ENCODE measurements around the gene PIEZO2.

DNA sequence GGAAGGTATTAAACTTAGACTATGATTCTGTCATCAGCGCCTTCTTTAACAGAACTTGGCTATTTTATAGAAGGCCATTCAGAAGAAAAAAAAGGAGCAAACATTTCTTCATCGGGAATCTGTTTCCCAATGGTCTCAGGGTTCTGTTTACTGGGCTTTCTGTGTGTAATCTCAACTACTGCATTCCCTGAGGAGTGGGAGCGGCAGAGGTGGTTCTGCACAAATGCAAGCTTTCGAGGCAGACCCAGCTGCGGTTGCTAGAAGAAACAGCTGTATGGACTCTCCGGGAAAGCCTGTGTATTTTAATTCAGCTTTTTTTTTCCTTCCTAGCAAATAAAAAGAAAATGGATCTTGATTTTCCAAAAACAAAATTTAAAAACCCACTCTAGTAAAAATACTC is 372.9 kb downstream of the PIEZO2 start:
- TF ChIP-seq, protein P1, sequence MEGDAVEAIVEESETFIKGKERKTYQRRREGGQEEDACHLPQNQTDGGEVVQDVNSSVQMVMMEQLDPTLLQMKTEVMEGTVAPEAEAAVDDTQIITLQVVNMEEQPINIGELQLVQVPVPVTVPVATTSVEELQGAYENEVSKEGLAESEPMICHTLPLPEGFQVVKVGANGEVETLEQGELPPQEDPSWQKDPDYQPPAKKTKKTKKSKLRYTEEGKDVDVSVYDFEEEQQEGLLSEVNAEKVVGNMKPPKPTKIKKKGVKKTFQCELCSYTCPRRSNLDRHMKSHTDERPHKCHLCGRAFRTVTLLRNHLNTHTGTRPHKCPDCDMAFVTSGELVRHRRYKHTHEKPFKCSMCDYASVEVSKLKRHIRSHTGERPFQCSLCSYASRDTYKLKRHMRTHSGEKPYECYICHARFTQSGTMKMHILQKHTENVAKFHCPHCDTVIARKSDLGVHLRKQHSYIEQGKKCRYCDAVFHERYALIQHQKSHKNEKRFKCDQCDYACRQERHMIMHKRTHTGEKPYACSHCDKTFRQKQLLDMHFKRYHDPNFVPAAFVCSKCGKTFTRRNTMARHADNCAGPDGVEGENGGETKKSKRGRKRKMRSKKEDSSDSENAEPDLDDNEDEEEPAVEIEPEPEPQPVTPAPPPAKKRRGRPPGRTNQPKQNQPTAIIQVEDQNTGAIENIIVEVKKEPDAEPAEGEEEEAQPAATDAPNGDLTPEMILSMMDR (IDR thresholded peaks at IDR 0.05): no peak
- no peak for TF ChIP-seq ZFX (IDR thresholded peaks at IDR 0.05; ENCODE audit: borderline replicate concordance)
